H1 (cell line): ENCODE results near the gene TJP3. TPM values are rescaled to one million over a fixed set of nuclear protein-coding genes. Genes with fewer than 3 reads are reported as not detected.

ENCODE experiments used
- CTCF ChIA-PET: fragments of 300-600 bp; sonication (Branson Sonifier 250); formaldehyde crosslinking; loops from one replicate; lab custom pipeline; 2021; ENCODE audit not compliant: partially characterized antibody; lab: Charles Lee
- POLR2A ChIA-PET: fragments of 300-600 bp; sonication (Branson Sonifier 250); formaldehyde crosslinking; loops from one replicate; lab custom pipeline; 2021; ENCODE audit warnings: inconsistent platforms; ENCODE audit not compliant: partially characterized antibody; lab: Charles Lee
- DNase-seq, 2 experiments: peaks; one replicate each; pipeline versions ENCODE4 v3.0.0 to v3.0.0-alpha.2; 2010 to 2022; ENCODE audit warnings: low spot score in 2 of 2, low read depth in 1 of 2, mixed read lengths in 1 of 2
- FAIRE-seq: peaks from 2 replicates; lab custom pipeline; 2011; peaks lifted over from hg19 to GRCh38; lab: Jason Lieb, UNC
- H2AFZ ChIP-seq: 2 replicates; pipeline ENCODE4 v1.8.1; 2012; ENCODE audit warnings: low read length, inconsistent platforms
- H2AK5ac ChIP-seq: 2 replicates; pipeline ENCODE4 v1.6.1; 2013; ENCODE audit warnings: low read depth, low read length
- H2BK120ac ChIP-seq: replicated peaks from 2 replicates; pipeline ENCODE3; 2013; ENCODE audit warnings: low read depth, low read length, inconsistent platforms
- H2BK12ac ChIP-seq: 2 replicates; pipeline ENCODE4 v1.6.1; 2013; ENCODE audit warnings: low read depth, low read length
- H2BK15ac ChIP-seq: 2 replicates; pipeline ENCODE4 v1.6.1; 2013; ENCODE audit warnings: low read length
- H2BK20ac ChIP-seq: 2 replicates; pipeline ENCODE4 v1.6.1; 2013; ENCODE audit warnings: low read length
- H2BK5ac ChIP-seq: 2 replicates; pipeline ENCODE4 v1.6.1; 2013; ENCODE audit warnings: low read depth, low read length
- H3K14ac ChIP-seq: 2 replicates; pipeline ENCODE4 v1.6.1; 2013; ENCODE audit warnings: inconsistent platforms; ENCODE audit not compliant: insufficient read length
- H3K18ac ChIP-seq: 2 replicates; pipeline ENCODE4 v1.6.1; 2013; ENCODE audit warnings: low read length; ENCODE audit errors: extremely low read depth
- H3K23ac ChIP-seq: 2 replicates; pipeline ENCODE4 v1.6.1; 2013; ENCODE audit warnings: inconsistent platforms; ENCODE audit not compliant: insufficient read length
- H3K23me2 ChIP-seq: 2 replicates; pipeline ENCODE4 v1.6.1; 2013; ENCODE audit warnings: low read depth, low read length
- H3K27ac ChIP-seq: 2 replicates; pipeline ENCODE4 v1.6.1; 2011; ENCODE audit warnings: low read depth, low read length, inconsistent platforms
- H3K27me3 ChIP-seq, 4 experiments: replicated peaks in 1 of 4; 1 replicate in 1 of 4; 2 replicates in 3 of 4; pipeline versions ENCODE4 v1.6.1 to v1.8.1; 2011 to 2013; ENCODE audit warnings: low read length in 3 of 4, mild to moderate bottlenecking in 3 of 4, inconsistent platforms in 2 of 4, mixed read lengths in 2 of 4, moderate library complexity in 1 of 4; ENCODE audit not compliant: control insufficient read depth in 3 of 4, insufficient read depth in 3 of 4; ENCODE audit errors: extremely low read depth in 1 of 4
- H3K36me3 ChIP-seq, 4 experiments: 2 replicates each; pipeline versions ENCODE4 v1.6.1 to v1.8.1; 2011 to 2013; ENCODE audit warnings: mild to moderate bottlenecking in 4 of 4, low read length in 3 of 4, moderate library complexity in 2 of 4, control low read depth in 1 of 4, inconsistent platforms in 1 of 4; ENCODE audit not compliant: insufficient read depth in 4 of 4, control insufficient read depth in 2 of 4
- H3K4ac ChIP-seq: replicated peaks from 2 replicates; pipeline ENCODE3; 2013; ENCODE audit warnings: low read length, low read depth, mixed read lengths, inconsistent platforms; ENCODE audit not compliant: insufficient read length
- H3K4me1 ChIP-seq, 4 experiments: replicated peaks in 1 of 4; 1 replicate in 1 of 4; 2 replicates in 3 of 4; pipeline versions ENCODE4 v1.6.1 to v1.8.1; 2011 to 2013; ENCODE audit warnings: low read length in 3 of 4, inconsistent platforms in 2 of 4, mixed read lengths in 1 of 4; ENCODE audit not compliant: insufficient read depth in 4 of 4, control insufficient read depth in 3 of 4
- H3K4me2 ChIP-seq, 2 experiments: 2 replicates each; pipeline versions ENCODE4 v1.6.1 to v1.8.1; 2011 to 2013; ENCODE audit warnings: low read depth in 2 of 2, low read length in 2 of 2, control low read depth in 1 of 2, inconsistent platforms in 1 of 2, mild to moderate bottlenecking in 1 of 2; ENCODE audit not compliant: insufficient read depth in 1 of 2
- H3K4me3 ChIP-seq, 4 experiments: fragments of 200-600, 300-600 bp in 1 of 4; sonication (generic), shearing (Covaris generic), sonication (Bioruptor Twin) in 1 of 4; 2 replicates each; pipeline versions ENCODE4 v1.5.1 to v1.8.1; 2011 to 2016; ENCODE audit warnings: low read length in 4 of 4, low read depth in 3 of 4, control low read depth in 2 of 4, inconsistent platforms in 2 of 4, mild to moderate bottlenecking in 2 of 4, mixed read lengths in 1 of 4, moderate library complexity in 1 of 4; ENCODE audit not compliant: insufficient read depth in 2 of 4; ENCODE audit errors: extremely low read depth in 1 of 4
- H3K56ac ChIP-seq: replicated peaks from 2 replicates; pipeline ENCODE3; 2013; ENCODE audit warnings: low read depth, mild to moderate bottlenecking, mixed read lengths, low read length, inconsistent platforms; ENCODE audit not compliant: insufficient read length
- H3K79me1 ChIP-seq: 2 replicates; pipeline ENCODE4 v1.6.1; 2013; ENCODE audit warnings: low read depth, low read length, control low read depth
- H3K79me2 ChIP-seq, 2 experiments: 2 replicates each; pipeline versions ENCODE4 v1.6.1 to v1.8.1; 2012 to 2013; ENCODE audit warnings: low read length in 2 of 2, mild to moderate bottlenecking in 2 of 2, inconsistent platforms in 1 of 2; ENCODE audit not compliant: insufficient read depth in 2 of 2, control insufficient read depth in 1 of 2
- H3K9ac ChIP-seq, 4 experiments: replicated peaks in 1 of 4; 1 replicate in 1 of 4; 2 replicates in 3 of 4; pipeline versions ENCODE4 v1.6.1 to v1.8.1; 2011 to 2013; ENCODE audit warnings: low read depth in 3 of 4, low read length in 3 of 4, control low read depth in 2 of 4, mild to moderate bottlenecking in 2 of 4, moderate library complexity in 2 of 4, inconsistent platforms in 1 of 4; ENCODE audit errors: extremely low read depth in 1 of 4
- H3K9me3 ChIP-seq, 2 experiments: 2 replicates each; pipeline versions ENCODE4 v1.6.1 to v1.8.1; 2012 to 2013; ENCODE audit warnings: mild to moderate bottlenecking in 2 of 2, moderate library complexity in 2 of 2, control low read depth in 1 of 2, inconsistent platforms in 1 of 2, low read depth in 1 of 2, low read length in 1 of 2, mixed read lengths in 1 of 2; ENCODE audit not compliant: insufficient read depth in 2 of 2
- H4K20me1 ChIP-seq, 2 experiments: replicated peaks in 1 of 2; 2 replicates each; pipeline versions ENCODE3 to v1.8.1; 2011 to 2013; ENCODE audit warnings: inconsistent platforms in 2 of 2, low read length in 2 of 2, mild to moderate bottlenecking in 1 of 2; ENCODE audit not compliant: insufficient read depth in 2 of 2, control insufficient read depth in 1 of 2
- H4K5ac ChIP-seq: 2 replicates; pipeline ENCODE4 v1.6.1; 2013; ENCODE audit warnings: low read length, low read depth, mixed read lengths, inconsistent platforms; ENCODE audit not compliant: insufficient read length
- H4K8ac ChIP-seq: 2 replicates; pipeline ENCODE4 v1.8.0; 2013; ENCODE audit warnings: mild to moderate bottlenecking, moderate library complexity, low read length, inconsistent platforms; ENCODE audit not compliant: insufficient read depth; ENCODE audit errors: extremely low read depth
- H4K91ac ChIP-seq: replicated peaks from 2 replicates; pipeline ENCODE3; 2013; ENCODE audit warnings: low read length, mixed read lengths, inconsistent platforms; ENCODE audit not compliant: insufficient read length
- RXRA ChIP-seq: IDR thresholded peaks from 2 replicates; pipeline ENCODE4 v1.6.1; 2011; ENCODE audit warnings: low read depth, mild to moderate bottlenecking, low read length, moderate library complexity; ENCODE audit not compliant: insufficient read depth
- SP1 ChIP-seq: IDR thresholded peaks from 2 replicates; pipeline ENCODE4 v1.6.1; 2011; ENCODE audit warnings: low read depth, low read length
- TAF1 ChIP-seq: IDR thresholded peaks from 2 replicates; pipeline ENCODE4 v1.6.1; 2011; ENCODE audit warnings: mild to moderate bottlenecking, low read depth, low read length
- WGBS, 2 experiments: shearing (Covaris generic) in 1 of 2; methylation state at CpG; one replicate each; pipeline versions ENCODE4 v1.1.6 to v1.1.7; 2013 to 2015; ENCODE audit warnings: low lambda C conversion rate in 2 of 2, mixed read lengths in 2 of 2, inconsistent platforms in 1 of 2, low coverage in 1 of 2, missing lambda C conversion rate in 1 of 2; ENCODE audit not compliant: insufficient replicate concordance in 2 of 2, insufficient coverage in 1 of 2, insufficient read length in 1 of 2; ENCODE audit errors: extremely low coverage in 1 of 2, missing lambda C conversion rate in 1 of 2; 5-methylcytosine and 5-hydroxymethylcytosine counted together
- polyA plus RNA-seq, 7 experiments: library from polyadenylated mRNA; depleted of rRNA in 3 of 7; stranded (reverse) in 5 of 7; unstranded in 2 of 7; fragments of >200 nt in 5 of 7; fragments of 200-250 nt in 2 of 7; gene quantifications; 1 replicate in 5 of 7; 2 replicates in 1 of 7; 4 replicates in 1 of 7; pipeline versions ENCODE4 v1.2.1 to v1.2.3, GENCODE V29; 2011 to 2013; ENCODE audit warnings: missing spikeins in 2 of 7, mixed read lengths in 2 of 7
- total RNA-seq: library from RNA; stranded (reverse); fragmentation: NEBNext Ultra II Directional; extraction: Animal tissue kit (Norgen Biotek cat#: 25700); gene quantifications from 2 replicates; pipeline ENCODE4 v1.2.1, GENCODE V29; 2021

TJP3 gene
- total and polyA plus RNA-seq, 2 of the 8 experiments (the other 6 are each of a cell fraction or from before 2014, with no cell fraction given) = 17.1 to 26.1 TPM

DNA sequence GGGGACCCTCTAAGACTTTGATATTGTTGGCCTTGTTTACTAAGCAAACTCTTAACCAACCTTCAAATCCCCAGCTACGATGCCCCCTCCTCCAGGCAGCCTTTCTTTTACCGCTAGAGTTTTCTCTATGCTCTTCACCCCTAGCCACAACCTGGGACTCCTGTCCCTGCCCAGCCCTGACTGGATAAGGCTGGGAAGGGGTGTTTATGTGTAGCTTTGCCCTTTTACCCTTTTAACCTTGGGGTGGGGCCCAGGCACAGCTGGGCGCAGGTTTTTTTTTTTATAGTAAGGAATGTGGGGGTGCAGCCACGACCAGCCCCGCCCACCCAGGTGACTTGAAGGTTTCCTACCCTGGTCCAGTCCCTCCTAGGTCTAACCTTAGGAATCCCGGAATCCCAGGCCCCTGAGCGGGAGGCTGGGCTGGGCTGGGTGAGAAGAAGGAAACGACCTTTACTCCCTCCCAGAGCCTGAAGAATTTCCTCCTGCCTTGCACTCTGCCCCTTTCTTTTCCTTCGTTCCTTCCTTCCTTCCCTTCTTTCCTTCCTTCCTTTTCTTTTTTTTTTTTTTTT, 12.2 kb downstream of the TJP3 start:
- H4K5ac ChIP-seq = no peak overlapping the region
- H3K79me2 ChIP-seq = no peaks in the 10 kb centered on the region
- no peak overlapping the region for H2AK5ac ChIP-seq
- no peak overlapping the region; a peak in 1 of 4 replicates for H3K4me2 ChIP-seq
- no peak overlapping the region for H4K8ac ChIP-seq
- H3K14ac ChIP-seq = no peak overlapping the region
- ChIA-PET POLR2A (interaction anchor here (0.9 to 1.4 kb wide), 2 partner anchors 9 to 265 kb away, joined by 3 read pairs; partner anchors contain the start of gene EEF2), CTCF (interaction anchor here (0.8 to 5.8 kb wide), 13 partner anchors 13 to 877 kb away, joined by 3 to 66 read pairs (median 4); partner anchors contain the start of gene TJP3)
- no peak overlapping the region for H3K4ac ChIP-seq
- H3K23ac ChIP-seq = no peak overlapping the region
- TF ChIP-seq SP1 (0 out of 2 replicates have a peak, but pooled peaks have one; percentile 2), TAF1 (no peak), RXRA (0 out of 2 replicates have a peak, but pooled peaks have one; percentile 23)
- H3K4me1 ChIP-seq = peaks cover 0 to 11% (median 6%) of the 10 kb centered on the region in 4 experiments; a peak in 5 of 7 replicates
- H3K56ac ChIP-seq = no peak overlapping the region
- no peak overlapping the region; a peak in 2 of 7 replicates for H3K9ac ChIP-seq
- H3K36me3 ChIP-seq = no peaks in the 10 kb centered on the region
- H3K9me3 ChIP-seq = no peaks in the 10 kb centered on the region
- H4K91ac ChIP-seq = no peak overlapping the region
- no peak overlapping the region for H2AFZ ChIP-seq
- H2BK120ac ChIP-seq = no peak overlapping the region
- H2BK15ac ChIP-seq = 0 out of 2 replicates have a peak overlapping the region, but pooled peaks have one; percentile 88
- H4K20me1 ChIP-seq = no peaks in the 10 kb centered on the region
- H3K27ac ChIP-seq = no peak overlapping the region
- H3K18ac ChIP-seq = no peak overlapping the region
- DNase-seq = no peak
- H2BK12ac ChIP-seq = no peak overlapping the region
- no peak overlapping the region for H2BK20ac ChIP-seq
- 42% methylated on average over 8 of the region's 9 CpGs; no CpG with 5 or more reads in 1 of the 2 experiments for WGBS, 2 experiments
- peaks cover 0 to 3% (median 0%) of the 10 kb centered on the region in 4 experiments; a peak in 2 of 7 replicates for H3K27me3 ChIP-seq
- no peak overlapping the region for H2BK5ac ChIP-seq
- no peak for FAIRE-seq
- peaks cover 8% of the 10 kb centered on the region; the same call in 1 of the 2 replicates for H3K23me2 ChIP-seq
- H3K4me3 ChIP-seq = no peak overlapping the region
- no peaks in the 10 kb centered on the region for H3K79me1 ChIP-seq
